ELR (cell line): ENCODE data around the gene GPR139.

Experiments used
- DNase-seq: peaks from one replicate; pipeline ENCODE4 v3.0.0-alpha.2; 2015; ENCODE audit warnings: low read depth

GPR139 gene

DNA sequence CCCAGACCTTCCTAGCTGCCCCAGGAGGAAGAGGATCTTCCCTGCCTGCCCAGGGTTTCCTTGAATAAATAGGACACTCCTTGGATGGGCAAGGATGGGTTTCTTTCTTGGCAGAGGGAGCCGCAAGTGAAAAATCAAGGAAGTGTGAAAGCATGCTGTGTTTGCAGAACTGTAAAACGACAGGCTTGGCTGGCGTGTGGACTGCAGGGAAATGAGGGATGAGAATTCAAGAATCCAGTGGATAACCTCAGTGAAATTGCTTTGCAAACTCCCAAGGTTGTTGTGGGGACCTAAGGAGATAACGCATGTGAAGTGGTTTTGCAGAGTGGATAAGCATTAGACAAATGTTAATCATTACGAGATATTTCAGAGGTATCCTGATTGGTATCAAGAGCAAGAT, 20.4 kb downstream of the GPR139 start:
- DNase-seq = no peak

DNA sequence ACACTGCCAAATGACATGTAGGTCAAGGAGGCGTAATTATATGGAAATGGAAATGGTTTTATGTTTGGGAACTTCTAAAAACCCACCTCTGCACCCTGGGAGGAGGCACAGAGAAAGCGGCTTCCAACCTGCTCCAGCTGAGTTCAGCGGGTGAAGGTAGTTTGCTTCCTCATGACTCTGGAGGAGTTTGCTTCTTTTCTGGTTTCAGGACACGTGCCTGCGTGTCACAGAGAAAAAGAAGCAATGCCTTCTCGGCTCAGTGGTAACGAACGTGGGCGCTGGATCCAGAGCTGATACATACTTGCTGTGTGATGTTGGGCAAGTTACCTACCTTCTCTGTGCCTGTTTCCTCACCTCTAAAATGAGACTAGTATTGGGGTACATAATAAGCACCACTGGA, 22.1 kb downstream of the GPR139 start:
- DNase-seq = no peak

DNA sequence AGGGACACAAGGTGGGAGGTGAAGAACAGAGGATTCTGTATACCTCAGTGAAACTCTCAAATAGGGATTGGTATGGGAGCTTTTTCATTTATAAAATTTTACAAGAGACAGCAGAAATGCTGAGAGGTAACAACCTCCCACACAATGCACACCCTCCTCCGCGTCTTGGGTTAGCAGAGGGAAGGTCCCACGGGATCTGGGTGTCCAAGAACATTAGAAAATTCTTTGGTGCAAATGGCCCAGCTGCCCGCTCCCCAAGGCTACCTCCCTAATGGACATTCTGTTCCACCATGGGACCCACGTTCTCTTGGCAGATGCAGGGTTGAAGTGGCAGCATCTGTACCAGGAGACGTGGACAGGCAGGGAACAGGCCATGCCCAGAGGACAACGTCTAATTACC, 22.5 kb downstream of the GPR139 start:
- DNase-seq = no peak

DNA sequence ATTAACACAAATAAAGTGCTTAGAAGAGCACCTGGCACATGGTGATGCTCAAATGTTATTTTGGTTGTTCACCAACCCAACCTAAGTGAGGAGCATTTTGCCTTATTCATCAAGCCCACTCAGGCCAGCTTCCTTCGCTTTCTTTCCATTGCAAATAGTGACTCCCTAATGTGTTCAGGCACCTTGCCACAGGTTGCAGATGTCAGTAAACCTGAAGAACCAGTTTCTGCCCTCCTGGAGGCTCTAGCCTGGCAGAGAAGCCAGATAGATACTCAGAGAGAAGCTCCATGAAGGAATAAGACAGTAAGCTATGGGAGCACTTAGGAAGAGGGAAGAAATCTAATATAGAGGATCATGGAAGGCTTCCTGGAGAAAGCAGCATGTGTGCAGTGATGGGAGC, 23.9 kb downstream of the GPR139 start:
- DNase-seq = no peak

DNA sequence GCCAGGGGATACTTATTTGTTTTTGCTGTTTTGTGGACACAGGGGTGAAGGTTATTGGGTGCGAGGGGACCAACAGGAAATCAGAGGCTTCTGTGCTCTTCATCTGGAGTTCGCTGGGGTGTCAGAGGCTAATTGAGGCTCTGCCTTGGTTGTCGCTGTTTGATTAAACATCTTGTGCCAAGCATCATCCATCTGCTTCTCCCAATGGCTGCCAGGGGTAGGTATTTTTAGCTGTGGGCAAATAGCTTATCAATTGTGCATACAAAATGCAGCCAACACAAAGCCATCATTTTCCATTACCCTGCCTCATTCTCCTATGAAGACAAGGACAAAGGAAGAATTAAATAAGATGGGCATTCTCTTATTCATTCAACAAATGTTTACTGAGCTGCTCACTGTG, 27.8 kb downstream of the GPR139 start:
- no peak for DNase-seq

DNA sequence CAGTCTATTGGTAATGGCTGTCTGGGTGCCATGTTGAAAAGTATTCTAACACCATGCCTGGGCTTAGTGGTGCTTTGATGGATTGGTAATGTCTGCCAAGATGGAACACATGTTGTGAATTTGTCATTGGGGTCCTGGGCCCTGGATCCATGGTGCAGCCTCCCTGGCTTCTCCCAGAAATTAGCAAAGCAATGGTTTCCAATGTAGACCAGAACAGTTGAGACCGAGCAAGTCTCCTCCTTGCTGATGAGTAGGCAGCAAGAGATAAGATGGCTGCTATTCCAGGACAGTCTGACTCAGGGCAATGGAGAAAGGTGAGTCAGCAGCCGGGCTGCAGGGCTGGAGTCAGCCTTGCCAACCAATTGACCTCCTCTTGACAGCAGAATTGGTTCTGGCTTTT, 30.8 kb downstream of the GPR139 start:
- DNase-seq = peak; percentile 19

DNA sequence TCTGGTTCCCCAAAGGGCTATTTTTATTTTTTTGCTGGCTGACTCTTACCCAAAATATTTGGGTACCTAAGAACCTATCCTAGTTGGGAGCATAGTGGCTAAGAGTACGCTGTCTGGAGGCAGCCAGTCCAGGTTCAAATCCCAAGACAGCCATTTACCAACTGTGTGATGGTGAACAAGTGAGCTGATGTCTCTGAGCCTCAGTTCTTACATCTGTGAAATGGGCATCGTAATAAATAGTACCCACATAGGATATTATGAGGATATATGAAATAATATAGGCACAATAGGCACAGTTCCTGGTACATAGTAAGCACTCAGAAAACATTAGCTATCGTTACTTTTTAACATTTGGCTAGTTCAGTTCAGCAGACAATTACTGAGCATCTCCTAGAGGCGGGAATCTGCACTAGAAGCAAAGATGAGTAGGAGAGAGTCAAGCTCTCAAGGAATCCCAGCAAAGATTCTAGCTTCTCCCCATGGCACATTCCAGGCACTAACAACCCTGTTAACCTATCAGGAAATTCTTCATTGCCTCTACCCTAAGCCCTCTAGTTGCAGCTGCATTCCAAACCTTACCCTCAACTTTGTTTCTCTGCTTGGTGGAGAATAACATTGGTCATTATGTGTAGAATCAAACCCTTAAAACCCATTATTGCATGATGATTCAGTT, 31.6 kb downstream of the GPR139 start:
- DNase-seq = no peak

DNA sequence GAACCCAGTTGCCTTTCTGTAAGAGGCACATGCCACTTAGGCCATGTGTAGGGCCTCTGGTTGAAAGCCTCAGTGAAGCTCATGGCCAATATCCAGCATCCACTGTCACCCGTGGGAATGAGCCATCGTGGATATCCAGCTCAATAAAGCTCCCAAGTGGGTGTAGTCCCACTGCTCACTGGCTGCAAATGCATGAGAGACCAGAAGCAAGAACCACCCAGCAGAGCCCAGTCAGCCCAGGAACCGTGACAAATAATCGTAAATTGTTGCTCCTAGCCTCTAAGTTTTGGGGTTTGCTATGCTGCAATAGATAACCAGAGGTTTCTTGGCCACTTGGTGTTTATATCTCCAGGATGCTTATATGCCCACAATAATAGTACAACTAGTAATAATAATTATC, 33.7 kb downstream of the GPR139 start:
- DNase-seq = no peak

DNA sequence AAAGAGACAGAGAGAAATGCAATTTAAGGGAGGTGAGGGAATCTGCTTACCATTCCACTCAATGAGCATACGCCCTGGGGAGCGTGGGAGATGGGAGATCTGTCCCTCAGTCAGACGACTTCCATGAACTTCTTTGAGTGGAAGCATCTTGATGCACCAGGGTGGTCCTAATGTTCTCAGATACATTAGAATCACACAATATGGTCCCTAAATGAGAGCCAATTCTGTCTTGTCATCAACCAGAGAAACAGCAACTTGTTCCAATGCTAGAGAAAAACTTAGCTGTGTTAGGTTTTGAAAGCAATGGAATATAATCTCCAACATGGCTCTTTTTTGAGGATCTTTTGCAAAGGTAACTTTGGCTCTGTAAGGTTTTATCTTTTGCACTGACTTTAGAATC, 44.1 kb downstream of the GPR139 start:
- no peak for DNase-seq

DNA sequence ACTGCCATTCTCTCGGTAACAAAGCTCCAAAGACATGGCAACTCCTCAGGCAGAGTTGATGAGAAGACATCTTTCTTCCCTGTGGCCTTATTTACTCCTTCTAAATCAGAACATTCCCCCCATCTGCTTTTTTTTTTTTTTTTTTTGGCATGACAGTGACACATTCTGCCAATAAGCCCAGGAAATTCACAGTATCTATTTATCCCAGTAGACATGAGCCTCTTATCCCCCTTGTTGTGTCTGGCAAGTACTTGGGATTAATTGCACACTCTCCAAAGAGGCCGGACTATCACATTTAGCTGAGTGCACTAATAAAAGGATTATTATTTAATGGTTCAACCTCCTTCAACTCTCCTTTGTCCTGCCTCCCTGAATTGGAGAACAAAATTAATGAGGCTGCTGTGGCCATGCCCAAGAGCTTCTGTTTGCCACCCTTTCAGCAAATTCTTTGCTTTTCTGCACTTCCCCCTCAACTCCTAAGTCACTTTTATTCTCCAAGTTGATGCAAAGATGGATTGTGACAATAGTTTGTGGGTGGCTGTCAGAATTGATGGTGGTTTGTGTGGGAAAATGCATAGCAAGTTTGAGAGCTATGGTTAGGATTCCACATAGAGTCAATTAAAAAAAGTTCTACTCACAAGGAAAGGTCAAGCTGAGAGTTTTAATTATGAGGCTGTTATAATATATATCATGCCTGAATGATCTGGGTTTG, 47.2 kb downstream of the GPR139 start:
- no peak for DNase-seq

DNA sequence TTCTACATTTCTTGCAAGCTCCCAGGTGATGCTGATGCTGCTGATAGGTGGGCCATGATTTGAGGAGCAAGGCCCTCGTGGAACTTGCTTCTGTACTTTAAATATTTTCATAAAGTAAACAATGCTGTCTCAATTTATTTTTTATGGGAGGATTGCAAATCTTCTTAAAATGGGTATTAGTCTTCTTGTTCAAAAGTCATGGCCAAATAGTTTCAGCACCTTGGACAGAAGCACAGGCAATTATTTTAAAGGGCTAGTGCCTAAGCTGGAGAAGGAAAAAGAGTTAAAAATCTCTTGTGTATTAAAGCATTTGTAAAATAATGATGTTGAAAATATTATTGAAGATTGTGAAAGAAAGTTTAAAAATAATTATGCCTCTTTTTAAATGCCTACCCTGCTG, 50.5 kb downstream of the GPR139 start:
- DNase-seq = peak; percentile 2

DNA sequence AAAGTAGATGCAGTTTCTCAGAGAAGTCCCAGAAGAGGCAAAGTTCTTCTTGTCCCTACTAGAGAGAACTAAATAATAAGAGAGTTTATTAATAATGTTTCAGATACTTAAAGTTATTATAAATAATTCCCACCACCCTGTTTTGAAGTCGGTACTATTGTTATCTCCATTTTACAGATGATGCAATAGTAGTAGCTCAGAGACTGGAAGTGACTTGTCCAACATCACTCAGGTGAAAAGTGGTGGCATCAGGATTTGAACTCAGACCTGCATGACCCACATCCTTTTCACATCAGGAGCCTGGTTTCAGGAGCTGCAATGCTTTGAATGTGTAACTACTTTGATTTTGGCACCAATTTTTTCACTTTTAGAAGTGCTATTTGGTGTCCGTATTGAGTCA, 52.7 kb downstream of the GPR139 start:
- DNase-seq = no peak

DNA sequence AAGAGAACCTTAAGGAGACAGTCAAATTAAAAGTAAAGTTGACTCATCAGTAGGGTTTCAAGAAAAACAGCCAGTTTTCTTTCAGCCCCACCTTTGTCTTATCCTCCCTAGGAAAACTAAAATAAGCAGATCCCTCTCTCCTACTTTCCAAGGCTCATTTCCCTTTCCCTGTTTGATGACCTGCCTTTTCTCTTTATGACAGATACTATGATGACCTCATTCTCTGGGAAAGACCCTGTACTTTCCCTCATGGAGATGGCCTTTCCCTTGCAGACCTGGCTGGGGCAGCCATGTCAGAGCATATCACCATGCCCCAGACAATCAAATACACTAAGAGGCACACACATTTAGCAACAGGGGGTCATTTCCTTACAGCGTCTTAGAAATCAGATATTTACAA, 53.6 kb downstream of the GPR139 start:
- no peak for DNase-seq

DNA sequence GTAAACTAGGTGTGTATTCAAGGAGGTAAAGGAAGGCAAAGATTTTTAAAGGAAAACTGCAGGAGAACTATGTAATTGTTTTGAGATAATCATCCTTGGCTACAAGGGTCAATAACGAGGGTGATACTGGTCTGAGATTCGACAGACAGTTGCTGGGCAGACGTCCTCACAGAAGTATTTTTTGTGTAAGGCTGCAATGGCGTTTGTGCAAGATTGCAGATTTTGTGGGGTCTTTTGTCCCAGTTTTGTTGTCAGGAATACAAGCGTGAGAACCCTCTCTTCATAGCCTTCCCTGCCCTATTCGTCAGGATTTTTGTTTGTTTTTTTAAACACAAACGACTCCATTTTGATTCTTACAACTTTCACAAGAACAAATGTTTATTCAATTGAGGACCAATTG, 57.5 kb downstream of the GPR139 start:
- DNase-seq = no peak

DNA sequence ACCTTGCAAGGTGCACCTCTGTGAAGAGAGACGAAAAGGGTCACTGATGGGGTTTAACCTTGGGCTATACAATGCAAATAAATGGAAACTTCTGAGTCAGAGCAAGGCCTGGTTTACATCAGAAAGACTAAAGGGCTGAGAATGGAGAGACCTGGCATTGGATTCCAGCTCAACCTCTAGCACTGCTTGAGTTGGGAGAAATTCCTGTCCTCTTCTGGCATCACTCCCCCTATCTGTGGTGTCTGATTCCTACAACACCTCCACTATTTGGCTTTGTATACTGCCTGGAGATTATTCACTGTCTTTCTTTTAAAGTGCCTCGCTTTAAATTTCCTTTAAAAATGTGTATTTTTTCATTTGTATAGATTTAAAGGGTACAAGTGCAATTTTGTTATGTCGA, 68.8 kb downstream of the GPR139 start:
- no peak for DNase-seq

DNA sequence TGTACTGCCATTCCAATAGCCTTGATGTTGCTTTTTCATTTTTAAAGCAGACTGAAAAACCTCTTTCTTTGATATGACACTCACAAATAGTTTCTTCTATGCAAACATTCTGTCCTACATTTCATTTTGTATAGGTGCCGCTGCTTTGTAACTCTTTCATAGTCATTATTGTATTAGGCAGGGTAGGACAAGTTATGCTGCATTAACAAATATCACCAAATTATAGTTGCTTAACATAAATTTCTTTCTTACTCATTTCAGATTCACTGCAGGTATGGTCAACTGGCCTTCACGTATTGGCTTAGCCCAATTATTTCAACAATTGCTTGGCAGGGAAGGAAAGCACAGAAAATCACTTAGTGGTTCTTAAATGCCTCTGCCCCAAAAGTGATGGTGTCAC, 70.8 kb downstream of the GPR139 start:
- no peak for DNase-seq

DNA sequence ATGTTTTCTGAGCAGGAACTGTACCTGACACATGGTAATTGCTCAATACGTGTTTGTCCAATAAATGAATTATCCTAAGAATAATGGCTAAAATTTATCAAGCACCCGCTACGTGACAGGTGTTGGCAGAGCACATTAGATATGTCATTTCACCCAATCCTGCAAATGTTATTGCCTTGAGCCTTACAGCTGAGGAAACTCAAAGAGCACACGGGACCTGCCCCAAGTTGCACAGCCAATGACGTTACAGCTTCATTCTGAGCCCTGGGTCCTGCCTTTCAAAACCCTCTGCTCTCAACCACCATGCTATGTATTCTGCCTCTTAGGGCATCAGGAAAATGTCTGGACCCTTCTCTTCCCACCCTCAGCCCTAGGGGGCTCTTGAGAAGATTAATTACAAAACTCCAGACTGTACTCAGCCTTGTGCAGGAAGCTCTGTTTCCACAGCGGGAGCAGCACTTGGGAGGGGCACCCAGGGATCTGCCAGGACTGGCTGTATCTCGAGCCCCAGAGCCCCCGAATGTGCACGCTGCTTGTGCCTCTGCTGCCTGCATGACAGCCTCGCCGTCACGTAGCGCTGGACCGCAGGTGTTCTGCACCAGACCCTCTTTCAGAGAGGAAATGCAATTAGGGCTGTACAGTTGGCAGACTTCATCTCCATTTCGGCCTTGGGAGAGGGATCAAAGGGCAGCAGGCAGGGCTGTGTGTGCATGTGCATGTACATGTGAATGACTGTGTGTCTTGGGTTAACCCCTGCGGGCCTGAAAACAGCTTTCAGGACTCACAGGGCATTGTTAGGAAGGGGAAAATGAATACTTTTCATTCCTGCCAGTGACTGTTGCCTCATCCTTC, 71.6 kb downstream of the GPR139 start:
- no peak for DNase-seq

DNA sequence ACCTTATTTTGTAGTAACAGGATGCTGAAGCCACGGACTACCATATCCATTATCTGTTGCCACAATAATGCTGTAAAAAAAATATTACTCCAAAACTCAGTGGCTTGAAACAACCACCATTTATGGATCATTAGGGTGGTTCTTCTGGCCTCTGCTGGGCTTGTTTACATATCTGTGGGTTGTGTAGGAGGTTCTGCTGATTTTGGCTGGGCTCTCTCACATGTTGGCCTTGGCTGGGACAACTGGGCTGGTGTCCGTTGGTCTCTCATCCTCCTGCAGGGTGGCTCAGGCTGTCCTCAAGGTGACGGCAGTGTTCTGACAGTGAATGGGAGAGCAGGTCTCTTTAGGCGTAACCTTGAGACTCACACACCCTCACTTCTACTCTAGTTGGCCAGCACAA, 76.0 kb downstream of the GPR139 start:
- DNase-seq = no peak

DNA sequence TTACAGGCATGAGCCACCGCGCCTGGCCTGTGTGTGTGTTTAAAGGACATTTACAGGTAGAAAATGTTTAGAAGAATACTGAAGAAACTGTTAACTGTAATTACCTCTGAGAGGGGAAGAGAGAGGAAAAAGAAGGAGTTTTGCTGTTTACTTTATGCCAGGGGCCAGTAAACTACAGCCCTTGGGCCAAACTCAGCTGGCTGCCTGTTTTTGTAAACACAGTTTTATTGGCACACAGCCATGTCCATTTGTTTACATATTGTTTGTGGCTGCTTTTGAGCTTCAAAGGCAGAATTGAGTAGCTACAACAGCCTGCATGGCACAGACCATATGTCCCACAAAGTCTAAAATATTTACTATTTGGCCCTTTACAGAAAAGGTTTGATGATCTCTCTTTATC, 76.4 kb downstream of the GPR139 start:
- DNase-seq = no peak

DNA sequence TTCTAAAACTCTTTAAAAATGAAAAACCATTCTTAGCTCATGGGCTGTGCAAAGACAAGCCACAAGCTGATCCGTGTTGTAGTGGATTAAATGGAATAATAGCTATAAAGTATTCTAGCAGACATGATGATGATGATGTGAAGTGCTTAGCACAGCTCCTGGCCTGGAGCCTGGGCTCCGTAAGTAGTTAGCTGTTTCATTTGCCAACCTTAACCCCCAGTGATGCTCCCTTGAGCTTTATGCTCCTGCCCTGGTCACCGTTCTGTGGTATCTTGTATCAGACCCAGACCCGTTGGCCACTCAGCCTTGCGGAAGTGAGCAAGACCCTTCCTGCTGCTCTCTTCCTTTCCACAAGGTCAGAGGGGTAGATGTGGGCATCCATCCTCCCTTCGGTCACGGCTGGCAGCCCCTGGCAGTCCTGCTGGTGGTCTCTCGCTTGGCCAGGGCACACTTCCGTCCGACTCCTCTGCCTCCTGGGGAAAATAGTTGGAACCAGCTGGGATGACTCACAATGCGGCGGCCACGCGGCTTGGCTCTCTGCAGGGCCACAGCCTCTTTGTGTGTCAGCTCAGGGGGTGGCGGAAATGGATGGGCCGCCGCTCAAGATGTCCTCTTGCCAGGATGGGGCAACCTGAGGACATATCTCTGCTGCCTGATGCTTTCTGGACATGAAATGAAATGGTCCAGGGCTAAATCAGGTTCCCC, 79.1 kb downstream of the GPR139 start:
- DNase-seq = no peak

DNA sequence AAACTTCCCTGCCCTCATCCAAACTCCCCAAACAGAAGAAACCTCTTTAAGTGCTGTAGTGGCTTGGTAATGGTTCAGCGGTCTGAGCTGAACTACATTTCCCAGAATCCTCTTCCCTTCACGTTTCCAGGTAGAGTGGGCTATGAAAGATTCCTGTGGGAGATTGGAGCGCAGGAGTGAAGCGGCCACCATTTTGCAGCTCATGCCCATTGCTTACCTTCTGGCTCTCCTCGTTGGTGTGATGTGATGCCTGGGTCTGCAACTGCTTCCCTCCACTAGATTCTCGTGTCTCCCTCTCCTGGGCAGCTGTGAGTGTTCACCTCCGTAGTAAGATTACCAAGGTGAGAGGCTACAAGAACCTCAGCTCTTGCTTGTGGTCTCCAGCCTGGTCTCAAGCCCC, 82.1 kb downstream of the GPR139 start:
- DNase-seq = no peak

DNA sequence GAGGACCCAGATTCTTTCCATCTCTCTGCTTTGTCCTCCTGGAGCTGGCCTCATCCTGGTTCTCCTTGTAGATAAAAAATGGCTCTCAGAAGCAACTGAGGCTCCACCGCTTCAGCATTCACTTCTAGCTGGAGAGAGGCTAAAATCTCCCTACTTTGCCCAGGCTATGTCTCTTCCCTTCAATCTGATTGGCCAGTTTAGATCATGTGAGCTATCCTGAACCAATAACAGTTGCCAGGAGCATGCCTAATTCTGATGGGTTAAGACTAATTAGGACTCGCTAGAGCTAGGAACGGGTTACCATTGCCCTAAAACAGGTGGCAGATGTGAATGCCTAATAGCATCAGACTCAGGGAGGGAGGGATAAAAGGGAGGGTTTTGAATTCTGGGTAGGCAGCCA, 89.6 kb downstream of the GPR139 start:
- DNase-seq = no peak
